SKM-1 treated with dmso at 0.1 percent for 144 hours (cell line): ENCODE results near the gene TNFRSF14.

Experiments used
- DNase-seq: peaks from one replicate; lab custom pipeline; 2025; ENCODE audit not compliant: unreplicated experiment; lab: John Stamatoyannopoulos, UW

Gene TNFRSF14

DNA sequence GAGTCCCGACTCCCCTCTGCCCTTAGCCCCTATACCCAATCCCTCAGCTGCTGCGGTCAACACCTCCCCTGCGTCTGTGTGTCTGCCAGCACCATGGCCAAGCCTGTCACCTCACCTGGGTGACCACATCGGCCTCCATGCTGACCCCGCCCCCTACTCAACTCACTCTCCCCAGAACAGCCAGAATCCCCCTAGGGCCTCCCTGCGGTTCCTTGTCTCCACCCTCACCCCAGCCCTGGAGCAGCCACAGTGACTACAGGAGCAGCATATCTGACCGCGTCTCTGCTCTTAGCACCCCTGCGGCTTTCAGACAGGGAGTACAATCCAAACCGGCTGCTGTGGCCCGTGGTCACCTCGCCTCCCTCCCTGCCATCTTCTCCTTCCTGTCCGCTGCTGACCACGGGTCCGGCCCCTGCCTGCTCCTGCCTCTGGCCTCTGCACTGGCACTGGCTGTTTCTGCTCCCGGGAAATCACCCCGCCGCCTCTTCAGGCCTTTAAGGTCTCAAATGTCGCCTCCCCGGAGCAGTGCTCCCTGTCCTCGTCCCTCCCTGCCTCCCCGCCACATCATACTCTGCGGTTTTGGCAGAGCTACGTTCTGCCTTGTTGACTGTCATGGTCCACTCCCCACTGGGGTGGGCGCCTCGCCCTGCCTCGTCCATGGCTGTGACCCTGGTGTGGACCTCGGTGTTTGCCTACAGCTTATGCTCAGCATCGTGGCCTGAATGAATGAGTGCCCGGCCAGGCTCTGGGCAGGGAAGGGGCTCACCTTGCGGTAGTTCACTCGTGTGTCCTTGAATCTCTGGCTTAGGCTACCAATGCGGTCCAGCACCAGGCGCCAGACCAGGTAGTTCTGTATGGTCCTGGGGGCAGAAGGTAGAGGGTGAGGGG lies 41.5 kb downstream of the TNFRSF14 start:
- DNase-seq: no peak

DNA sequence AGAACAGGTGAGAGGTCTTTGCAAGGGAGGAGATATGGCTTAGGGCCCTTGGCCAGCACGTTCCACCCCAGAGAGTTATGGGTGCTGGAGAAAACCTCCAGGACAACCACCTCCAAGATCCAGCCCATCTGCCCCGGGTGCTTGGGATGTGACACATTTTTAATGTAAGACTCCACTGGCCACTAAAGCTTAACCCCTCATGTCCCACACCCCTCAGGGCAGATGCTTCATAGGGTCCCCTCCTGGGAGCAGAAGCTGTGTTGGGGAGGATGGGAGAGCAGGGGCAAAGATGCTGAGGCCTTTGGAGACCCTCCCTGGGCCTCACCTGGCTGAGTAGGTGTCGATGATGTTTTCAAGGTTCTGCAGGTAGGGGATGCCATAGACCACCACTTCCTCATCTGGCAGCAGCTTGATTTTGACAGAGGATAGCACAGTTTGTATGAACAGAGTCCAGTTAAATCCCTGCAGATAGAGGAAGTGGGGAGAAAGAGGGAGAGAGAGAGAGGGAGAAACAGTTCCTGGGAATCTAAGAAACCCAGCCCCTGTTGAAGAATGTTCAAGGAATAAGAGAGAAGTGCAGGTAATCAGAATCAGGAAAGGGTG lies 42.3 kb downstream of the TNFRSF14 start:
- DNase-seq: no peak

DNA sequence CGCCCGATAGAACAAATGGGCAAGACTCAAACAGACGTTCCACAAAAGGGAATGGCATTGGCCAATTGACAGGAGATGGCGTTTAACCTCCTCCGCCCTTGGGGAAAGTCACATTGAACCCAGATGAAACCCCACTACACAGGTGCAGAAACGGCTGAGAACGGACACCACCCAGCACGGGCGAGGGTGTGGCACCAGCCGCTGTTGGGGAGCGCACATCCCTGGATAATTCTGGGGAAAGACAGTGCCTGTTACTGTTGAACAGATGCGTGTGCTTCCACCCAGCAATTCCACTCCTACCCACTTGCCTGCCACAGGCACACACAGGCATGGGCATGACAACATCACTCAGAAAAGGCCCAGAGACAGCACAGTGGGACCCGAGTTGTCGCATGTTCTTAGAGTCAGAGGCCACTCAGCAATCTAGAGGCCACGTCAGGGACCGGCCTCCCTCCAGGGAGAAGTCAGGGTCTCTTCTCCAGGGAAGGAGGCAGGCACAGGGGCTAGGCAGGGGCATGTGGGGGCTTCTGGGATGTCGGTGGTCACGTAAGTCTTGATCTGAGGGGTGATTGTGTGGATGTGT lies 45.6 kb downstream of the TNFRSF14 start:
- DNase-seq: no peak

DNA sequence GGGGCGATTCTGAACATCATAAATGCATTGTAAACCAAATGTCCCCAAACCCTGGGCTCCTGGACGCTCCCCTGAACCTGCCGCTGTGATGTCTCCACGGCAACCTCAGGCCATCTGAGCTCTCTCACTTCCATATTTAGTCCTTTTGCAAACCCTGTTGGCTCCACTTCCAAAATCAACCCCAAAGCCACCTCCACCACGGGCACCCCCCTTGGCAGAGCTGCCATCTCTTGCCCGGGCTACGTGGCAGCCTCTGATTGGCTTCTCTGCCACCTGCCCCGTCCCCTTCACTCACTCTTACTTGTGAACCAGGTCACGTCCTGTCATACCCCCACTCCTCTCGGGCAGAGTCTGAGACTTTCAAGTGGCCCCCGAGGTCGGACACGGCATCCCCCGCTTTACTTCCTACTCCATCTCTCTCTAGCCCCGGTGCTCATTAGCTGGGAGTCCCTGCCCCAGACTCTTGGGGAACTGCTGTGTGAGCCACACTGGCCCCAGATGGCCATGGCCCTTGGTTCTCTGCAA lies 46.2 kb downstream of the TNFRSF14 start:
- DNase-seq: no peak

DNA sequence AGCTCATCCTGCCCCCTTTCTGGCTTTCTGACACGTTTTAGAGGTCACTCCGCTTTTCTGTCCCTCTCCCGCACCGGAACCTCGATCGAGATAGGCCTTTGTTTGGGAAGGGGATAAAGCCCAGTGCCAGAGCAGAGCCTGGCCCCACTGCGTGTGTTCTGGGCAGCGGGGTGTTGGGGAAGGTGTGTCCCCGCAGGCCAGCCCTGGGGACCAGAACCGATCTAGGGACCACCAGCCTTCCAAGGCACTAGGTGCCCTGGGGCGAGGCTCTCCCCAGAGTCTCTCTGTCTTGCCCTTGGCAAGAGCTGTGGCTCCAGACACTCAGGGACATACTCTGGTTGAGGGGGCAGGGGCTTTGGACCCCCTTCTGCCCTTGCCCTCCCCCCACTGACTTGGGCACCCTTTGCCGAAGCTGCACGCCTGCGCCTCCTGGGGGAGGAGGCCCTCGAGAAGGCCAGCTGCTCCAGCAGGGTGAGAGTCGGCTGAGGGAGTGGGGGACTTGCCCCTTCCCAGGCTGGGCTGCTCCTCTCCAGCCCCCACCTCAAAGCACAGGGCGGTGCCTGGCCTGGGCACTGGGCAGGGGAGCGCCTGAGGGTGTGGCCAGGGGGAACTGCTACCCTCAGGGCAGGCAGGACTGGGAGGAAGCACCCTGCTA lies 46.8 kb downstream of the TNFRSF14 start:
- no peak for DNase-seq

DNA sequence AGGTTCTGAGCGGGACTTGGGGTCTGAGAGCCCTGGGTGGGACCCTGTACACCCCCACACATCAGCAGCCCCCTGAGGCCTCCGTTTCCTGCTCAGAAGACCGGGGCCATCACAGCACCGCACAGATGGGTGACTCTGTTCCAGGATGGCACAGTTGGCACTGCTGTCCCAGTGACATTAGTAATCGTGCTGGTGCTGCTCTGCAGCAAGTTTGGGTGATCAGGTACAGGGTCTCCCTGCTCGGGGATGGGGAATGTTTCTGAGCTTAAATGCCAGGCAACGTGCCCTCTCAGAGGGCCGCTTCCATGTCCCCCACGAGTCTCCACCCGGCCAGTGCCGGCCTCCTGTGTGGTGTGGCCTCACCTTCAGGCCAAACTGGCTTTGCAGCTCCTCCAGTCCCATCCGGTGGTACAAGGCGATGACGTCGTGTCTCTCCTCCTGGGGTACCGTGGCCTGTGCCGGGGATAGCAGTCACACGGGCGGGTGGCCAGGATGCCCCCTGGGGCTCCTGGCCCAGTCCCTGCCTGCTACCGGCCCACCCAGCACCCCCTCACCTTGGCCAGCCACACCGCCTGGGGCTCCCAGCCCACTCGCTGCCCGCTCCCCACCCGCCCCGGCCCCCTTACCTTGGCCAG lies 47.5 kb downstream of the TNFRSF14 start:
- no peak for DNase-seq

DNA sequence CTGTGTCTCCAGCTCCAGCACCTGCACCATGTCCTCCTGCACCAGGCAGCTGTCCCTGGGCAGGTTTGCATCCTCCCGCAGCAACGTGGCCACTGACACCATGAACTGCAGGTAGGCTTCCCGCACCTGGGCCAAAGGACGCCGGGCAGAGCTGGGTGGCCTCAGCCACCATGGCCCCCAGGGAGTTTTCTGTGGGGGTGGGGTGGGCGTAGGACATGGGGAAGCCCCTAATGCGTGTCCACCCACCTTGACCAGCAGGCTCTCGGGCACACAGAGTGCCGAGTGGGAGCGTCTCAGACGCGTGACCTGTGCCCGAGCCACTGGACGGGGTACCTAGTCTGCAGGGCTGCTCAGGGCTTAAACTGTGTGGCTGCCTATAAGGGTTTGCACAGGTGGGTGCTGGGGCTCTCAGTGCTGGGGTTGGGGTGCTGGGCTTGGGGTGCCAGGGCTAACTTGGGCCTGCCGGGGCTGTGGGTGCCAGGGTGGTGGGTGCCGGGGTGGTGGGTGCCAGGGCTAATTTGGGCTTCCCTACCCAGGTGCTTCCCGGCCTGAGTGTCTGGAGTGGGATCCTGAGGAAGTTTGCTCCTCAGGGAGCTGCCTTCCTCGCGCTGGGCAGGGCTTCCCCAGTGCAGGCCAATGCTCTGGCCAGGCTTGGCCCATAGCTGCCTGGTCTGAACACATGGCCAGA lies 48.1 kb downstream of the TNFRSF14 start:
- DNase-seq: no peak

DNA sequence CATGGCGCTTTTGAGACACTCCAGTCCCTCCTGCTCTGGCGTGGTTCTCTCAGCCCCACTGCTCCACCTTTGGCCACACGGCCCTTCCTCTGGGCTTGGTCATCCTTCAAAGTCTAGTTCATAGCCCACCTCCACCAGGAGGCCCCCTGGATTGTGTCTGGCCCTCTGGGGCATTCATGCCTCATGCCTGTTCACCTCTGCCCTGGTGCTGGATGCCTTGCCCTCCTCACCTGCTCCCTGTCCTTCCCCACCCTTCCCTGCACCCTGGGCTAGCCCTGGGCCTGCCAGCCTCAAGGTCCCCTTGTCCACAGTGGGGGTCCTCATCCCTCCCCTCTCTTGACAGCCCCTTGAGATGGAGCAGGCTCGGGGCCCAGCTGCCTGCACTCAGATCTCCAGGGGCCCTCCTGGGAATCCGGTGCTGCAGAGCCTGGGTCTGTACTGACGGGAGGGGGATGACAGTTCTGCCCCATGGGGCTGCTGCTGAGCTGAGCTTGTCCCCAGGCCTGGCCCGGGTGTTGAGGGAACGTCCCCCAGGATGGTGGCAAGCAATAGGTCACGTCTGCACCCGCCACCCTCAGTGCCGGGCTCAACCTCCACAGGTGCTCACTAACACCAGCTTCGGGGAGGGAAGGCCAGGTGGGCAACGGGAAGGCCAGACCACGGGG lies 48.8 kb downstream of the TNFRSF14 start:
- no peak for DNase-seq

DNA sequence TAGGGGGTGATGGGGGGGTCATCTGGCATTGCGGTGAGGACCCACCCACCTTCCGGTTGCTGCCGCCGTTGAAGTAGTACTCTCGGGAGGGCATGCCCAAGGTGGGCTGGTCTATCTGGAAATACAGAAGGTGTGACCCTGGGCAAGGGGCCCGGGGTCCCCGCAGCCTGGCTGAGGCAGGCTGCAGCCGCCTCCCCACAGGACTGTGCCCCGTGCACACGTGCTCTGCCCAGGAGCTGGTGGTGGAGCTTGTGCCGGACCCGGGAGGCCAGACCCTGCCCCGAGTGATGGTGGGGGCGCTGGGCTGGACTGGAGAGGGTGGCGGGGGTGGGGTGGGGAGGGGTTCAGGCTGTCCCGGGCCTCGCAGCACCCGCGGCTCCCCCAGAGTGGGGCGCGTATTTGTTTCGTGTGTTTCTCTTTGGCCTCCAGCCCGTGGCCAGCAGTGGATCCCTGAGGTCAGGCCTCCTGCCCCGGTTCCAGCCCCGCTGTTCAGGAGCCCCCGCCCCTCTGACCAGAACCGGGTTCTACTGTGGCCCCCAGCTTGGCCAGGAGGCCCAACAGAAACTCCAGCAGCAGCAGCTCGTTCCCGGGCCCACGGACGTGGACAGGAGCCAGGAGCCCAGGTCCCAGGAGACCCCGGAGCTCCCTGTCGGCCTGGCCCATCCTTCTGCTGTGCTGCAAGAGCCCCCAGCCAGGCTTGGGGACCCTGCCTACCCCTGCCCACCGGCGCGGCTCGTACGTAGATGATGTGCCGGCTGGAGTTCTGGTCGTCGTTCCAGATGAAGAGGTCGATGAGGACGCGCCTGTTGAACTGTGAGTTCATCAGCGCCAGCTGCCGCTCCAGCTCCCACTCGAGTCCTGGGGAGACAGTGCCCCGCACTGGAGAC lies 49.6 kb downstream of the TNFRSF14 start:
- no peak for DNase-seq

DNA sequence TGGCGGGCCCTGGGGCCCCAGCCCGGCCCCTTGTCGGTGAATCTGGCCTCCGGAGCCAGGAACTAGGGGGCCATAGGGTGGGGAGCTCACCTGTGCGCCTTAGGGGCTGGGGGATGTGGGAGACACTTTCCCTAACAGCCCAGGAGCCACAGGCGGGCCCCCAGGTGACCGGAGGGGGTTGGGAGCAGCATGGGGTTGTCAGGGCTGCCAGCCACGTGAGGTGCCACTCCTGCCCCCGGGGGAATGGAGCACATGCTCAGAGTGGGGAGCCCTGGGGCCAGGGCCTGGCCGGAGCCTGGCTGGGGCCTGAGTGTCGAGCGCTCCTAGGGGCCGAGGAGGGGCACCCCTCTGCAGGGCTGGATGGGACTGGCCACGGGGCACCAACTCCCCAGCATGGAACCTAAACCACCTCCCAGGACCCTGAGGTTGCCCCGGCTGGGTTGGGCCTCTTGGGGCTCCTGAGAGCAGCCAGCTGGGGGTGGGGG lies 50.3 kb downstream of the TNFRSF14 start:
- no peak for DNase-seq

DNA sequence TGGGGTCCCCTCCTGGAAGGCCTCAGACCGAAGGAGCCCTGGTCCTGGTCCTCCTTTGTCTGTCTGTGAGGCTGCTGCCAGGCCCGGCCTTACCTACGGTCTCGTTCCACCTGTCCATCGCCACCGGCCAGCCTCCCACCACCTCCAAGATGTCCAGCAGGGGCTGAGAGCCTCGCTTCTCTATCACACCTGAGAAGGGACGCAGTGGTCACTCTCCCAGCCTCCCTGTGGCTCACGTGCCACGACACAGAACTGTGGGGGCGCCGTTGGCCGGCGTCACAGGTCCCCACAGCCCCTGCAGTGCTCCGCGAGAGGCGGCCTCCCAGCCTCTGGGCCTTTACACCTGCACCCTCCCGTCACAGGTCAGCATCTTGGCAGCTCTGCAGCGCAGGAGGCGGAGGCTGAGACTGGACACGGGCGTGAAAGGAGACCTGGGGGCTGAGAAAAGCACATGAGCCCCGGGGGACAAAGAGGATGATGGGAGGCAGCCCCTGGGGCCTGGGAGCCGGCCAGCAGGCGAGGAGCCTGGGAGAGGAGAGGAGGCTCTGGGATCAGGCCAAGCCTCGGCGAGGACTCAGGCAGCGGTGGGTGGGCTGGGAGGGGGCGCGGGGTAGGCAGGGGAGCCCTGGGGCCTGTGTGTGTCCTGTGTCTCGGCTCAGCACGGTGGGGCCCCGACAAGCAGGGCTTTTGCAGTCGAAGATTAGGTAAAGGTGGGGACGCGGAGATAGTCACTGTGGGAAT lies 50.9 kb downstream of the TNFRSF14 start:
- DNase-seq: no peak

DNA sequence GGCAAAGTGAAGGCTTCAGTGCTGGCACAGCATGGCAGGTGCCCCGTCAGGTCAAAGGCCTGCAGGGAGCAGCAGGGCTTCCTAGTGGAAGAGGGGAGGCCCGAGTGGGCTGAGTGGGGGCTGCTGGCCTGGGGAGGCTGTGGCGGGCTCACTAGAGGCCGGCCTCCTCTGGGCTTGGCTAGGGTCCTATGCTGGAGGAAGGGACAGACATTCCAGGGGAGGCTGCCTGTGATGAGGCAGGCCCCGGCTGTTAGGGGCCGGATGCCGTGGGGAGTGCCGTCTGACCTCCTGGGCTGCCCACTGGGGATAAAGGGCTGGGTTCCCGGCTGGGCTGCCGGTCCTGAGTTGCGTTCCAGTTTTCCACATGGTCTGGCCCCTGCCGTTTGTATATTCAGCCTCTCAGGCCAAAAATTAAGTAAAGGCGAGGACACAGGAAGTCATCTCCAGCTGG lies 51.5 kb downstream of the TNFRSF14 start:
- no peak for DNase-seq

DNA sequence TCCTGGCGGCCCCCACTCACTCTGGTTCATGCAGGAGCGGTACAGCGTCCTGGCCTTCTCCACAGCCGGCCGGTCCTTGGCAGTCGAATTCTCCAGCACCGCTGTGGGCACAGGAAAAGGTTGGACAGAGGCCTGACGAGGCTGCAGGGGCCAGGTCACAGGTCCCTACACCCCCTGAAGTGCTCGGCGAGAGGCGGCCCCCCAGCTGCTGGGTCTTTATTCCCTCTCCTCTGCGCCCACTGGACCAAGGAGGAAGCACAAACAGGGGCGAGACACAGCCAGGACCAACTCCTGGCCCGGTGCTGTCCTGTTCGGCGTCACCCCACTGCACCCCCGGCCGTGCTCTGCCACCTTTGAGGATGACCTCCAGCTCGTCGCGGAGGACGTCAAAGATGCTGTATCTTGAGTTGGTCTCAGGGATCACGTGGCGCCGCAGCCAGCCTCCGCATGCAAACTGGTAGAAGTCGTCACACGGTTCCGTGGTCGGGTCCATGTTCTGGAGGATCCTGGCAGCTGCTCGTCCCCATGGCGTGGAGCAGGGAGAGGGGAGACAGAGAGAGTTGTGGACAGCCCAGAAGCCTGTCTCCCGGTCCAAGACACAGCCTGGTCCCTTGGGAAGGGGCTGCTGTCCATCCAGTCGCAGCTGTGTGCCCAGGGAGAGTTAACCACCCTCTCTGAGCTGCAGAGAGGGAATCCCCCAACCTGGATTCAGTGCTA lies 53.3 kb downstream of the TNFRSF14 start:
- no peak for DNase-seq

DNA sequence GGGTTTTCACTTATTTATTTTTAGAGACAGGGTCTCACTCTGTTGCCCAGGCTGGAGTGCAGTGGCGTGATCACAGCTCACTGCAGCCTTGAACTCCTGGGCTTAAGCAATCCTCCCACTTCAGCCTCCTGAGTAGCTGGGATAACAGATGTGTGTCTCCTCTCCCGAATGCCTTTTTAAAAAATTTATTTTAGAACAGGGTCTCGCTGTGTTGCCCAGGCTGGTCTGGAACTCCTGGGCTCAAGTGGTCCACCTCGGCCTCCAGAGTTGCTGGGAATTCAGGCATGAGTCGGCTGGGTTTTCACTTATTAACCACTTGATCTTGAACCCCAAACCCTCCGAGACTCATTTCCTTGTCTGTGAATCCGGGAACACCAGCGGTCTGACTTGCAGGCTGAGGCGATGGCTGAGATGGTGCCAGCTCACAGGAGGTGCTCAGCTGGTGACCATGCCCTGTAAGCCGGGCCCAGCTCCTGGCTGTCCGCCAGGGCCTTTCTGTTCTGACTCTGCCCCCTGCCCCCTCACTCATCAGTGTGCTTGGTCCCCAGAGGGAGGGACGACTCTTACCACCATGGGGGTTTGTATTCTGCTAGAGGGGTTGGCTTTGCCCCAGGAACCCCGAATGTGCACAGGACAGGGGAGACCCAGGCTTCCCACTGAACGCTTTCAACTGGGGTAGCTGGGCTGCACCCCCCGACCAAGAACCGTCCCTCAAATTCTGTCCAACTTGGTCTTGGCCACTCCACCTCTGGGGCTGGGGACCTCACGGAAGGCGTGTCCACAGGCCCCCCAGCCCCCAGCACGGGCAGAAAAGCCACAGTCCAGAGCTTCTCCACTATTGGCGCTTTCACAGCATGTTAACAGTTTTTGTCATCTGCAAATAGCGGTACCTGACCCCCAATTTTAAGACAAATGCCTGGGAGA lies 54.1 kb downstream of the TNFRSF14 start:
- no peak for DNase-seq

DNA sequence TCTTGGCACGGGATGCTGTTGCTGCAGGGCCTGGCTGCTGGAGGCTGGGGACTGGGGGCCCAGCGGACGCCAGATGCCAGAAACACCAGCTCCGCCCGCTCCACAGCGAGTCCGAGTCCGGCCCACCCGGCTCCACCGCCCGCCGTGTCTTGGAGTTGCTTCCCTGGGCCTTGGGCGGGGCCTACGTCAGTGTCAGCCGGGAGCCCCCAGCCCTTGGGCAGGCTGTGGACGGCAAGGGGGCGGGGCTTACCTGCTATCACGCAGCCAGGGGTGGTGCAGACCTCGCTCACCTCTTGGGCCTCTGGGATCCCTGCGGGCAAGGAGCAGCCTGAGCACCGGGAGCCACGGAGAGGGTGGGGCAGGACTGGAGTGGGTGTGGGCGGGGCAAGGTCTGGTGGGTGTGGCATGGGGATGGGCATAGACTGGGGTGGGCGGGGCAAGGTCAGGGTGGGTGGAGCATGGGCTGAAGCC lies 54.9 kb downstream of the TNFRSF14 start:
- no peak for DNase-seq
